GM12874 (cell line): ENCODE measurements around the gene STX2.

Source experiments
- CTCF ChIP-seq: IDR thresholded peaks from 2 replicates; pipeline ENCODE4 v1.5.1; 2011; ENCODE audit warnings: low read depth, mild to moderate bottlenecking, control low read depth, low read length, moderate library complexity; ENCODE audit not compliant: insufficient read depth

The STX2 gene

GRCh38 chr12:130831876-130832405, 7.1 kb downstream of the STX2 start:
- no peak for TF ChIP-seq CTCF

GRCh38 chr12:130831246-130831645, 7.8 kb downstream of the STX2 start:
- no peak for TF ChIP-seq CTCF

- no peak for TF ChIP-seq CTCF
Observed at GRCh38 chr12:130830246-130830551, 8.9 kb downstream of the STX2 start.

- no peak for TF ChIP-seq CTCF
Observed at GRCh38 chr12:130829391-130830245, 9.4 kb downstream of the STX2 start.

- TF ChIP-seq CTCF = no peak
Observed at GRCh38 chr12:130828895-130829294, 10.2 kb downstream of the STX2 start.

GRCh38 chr12:130827432-130827831, 11.6 kb downstream of the STX2 start:
- TF ChIP-seq CTCF = no peak

- peak; percentile 77 for TF ChIP-seq CTCF
Observed at GRCh38 chr12:130826151-130826801, 12.8 kb downstream of the STX2 start.
